Mucosa of gallbladder (tissue), 1 donor: ENCODE results near the gene FARS2. TPM values are rescaled to one million over a fixed set of nuclear protein-coding genes. Genes with fewer than 3 reads are reported as not detected.

Source experiments
- DNase-seq: peaks from one replicate; pipeline ENCODE4 v3.0.0-alpha.2; 2020; ENCODE audit warnings: low spot score
- total RNA-seq: library from RNA; stranded (reverse); gene quantifications from one replicate; pipeline ENCODE4 v1.2.1, GENCODE V29; 2021
- donor health status: DM: no; HTN: no; CAD: no.

FARS2 gene
- total RNA-seq, 1 donor from 2014 or later: 15.7 TPM

DNA sequence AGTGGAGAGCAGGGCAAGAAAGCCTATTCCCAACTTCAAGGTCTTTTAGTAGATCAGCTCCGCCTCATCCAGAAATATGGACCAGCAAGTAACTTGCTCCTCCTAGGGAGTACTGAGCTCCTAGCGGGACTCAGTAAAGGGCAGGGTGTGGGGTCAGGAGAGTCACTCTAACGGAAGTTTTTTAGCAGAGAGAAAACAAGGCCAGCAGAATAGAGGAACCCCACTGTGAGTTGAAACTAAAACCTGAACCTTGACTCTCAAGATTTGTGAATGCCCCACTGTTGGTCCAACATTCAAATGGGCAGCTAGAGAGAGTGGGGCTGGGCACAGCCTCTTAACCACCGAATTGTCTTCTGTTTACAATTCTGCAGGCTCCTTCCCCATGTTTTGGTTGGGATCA, 244.8 kb downstream of the FARS2 start:
- DNase-seq: no peak

DNA sequence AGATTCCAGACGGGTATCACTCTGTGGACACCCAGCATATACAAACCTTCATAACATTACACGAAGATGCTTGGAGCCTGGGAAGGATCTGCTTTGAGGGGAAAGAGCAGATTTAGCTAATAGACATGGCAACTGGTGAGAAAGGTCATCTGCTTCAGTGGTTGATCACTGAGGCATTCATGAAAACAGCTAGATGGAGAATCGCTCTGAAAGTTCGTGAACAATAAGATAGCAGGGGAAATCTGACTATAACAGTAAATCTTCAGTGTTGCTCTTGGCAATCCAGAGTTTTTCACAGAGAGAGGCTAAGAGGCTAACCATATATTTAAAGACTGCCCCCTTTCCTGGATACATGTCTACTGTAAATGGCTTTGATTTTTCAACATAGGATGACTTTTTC, 245.3 kb downstream of the FARS2 start:
- DNase-seq: no peak

DNA sequence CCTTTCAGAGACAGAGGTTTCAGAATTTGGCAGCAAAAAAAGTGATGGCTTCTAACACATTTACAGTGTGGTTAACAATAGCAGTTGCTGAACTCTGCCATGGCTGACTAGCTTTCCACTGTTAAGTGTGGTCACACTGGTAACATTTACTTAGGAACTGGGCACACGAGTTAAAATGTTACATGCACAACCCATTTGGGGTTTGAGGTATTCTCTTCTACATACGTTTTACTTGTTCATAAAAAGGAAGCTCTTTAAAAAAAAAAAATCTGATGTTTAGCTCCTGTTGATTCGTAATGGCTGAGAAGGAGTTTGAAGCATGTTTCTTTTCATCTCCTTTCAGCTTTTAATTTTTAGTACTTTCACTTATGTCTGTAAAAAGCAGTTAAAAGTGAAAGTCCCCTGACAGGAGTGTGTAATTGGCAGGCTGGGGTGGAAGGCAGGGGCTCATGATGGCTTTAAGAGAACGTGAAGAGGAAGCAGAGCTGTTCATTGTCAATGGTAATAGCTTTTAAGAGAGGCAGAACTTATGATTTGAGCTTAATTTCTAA, 245.9 kb downstream of the FARS2 start:
- DNase-seq: no peak

DNA sequence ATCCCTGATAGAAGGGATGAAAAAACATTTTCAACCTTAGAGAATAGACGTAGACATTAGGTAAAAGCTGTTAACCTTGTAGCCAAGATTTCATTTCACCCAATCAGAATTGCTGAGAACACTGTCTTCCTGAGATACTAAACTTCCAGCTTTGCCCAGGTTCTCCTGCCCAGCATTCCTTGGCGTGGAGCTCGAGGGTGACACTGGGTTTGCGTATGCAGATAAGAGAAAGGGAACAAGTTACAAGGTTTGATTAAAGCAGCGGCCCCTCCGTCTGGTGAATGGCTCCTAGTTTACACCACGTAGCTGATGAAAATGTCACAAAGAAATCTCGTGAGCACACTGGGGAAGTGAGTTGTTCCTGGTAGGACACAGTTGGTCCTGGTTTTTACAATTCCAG, 247.8 kb downstream of the FARS2 start:
- DNase-seq: no peak

DNA sequence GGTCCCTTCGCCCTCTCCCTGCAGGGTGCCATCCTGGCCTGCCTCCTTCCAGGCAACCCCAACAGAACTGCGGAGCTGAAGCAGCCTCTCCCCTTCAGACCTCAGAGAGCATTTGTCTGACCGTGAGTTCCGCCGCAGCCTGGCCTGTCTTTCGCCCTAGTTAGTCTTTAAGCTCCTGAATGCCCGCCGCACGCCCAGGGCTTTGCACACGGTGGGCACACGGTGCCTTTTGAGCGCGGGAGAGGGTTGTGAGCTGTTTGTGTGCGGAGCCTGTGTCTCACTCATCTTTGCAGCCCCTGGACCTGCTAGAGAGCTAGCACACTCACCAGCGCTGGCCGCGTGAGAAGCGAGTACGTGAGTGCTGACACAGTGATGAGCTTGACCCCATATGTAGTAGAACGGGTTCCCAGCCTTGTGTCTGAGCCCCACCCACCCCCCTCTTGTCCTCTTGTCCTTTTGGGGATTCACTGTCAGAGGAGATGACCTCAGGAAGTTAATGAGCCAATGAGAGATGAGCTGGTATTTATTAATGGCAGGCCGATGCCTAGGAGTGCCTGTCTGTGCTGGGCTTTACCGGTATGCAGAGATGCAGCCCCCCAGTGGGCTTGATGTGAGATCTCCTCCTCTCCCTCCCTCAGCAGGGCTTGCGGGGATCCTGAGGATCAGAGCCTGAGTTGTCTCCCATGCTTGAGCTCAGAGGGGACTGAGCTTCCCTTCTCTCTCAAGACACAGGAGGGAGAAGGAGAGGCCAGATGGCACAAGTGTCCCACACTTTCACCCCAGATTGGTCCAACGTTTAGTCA, 249.2 kb downstream of the FARS2 start:
- DNase-seq: no peak

DNA sequence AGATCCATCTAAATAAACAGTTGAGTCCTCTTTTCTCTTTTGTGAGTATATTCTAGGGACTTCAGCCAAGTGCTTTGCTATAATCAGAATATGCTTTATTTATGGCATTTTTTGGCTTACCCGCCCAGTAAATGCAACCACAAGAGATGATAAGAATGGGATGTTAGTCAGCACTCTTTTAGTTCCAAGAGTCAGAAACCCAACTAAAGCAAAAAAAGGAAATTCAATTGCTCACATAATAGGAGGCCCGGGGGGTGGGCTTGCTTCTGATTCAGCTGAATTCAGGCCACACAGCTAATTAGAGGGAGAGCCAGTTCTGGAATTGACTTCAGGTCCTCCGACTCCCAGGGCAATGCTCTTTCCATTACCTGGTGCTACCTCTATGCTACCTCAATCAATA, 250.6 kb downstream of the FARS2 start:
- no peak for DNase-seq

DNA sequence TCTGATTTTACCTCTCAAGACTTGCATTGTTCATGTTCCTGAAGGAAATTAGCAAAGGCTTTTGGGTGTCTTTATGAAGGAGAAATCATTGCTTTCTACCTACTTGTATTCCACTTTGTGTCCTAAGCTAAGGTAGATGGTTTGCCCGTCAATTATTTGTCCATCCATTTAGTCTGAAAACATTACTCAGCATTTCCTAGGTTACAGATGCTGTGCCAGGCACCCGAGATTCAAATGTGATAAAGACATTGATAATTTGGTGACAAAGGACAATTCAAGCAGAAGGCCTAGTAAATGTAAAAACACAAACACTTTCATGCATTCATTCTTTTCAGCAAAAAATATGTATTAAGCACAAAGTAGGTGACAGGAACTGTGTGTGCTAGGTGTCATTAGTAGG, 251.1 kb downstream of the FARS2 start:
- DNase-seq: no peak

DNA sequence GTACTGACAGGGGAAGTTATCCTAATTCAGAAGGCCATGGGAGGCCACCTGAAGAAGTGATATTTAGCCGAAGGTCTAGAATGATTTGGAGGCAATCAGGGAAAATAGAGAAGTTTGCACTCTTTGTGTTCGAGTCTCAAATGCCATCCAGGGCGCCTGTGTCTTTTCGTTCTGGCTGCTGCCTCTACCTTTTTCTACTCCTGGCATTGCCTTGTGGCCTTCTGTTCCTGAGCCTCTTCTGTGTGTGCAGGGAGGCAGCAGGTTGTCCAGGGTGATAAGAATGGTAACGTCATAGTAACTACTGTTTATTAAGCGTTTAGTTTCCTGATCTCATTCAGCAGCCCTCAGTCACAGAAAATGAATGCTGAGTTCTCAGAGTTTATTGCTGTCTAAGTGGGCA, 252.1 kb downstream of the FARS2 start:
- no peak for DNase-seq

DNA sequence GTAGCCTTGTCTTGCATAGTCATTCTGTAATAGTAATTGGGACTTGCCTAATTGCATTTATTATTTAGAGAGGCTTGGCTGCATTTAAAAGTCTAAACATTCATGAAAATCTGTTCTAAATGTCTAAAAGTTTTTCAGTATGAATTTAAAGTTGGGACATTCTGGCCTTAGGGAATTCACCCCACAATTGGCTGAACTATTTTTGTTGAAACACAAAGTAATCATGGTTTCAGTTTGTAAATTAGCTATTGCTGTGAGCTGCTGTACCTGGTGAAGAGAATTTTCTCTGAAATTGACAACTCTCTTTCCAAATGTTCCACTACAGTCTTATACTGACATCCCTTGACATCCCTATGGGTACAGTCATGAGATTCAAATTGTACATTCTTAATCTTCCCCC, 253.0 kb downstream of the FARS2 start:
- DNase-seq: no peak

DNA sequence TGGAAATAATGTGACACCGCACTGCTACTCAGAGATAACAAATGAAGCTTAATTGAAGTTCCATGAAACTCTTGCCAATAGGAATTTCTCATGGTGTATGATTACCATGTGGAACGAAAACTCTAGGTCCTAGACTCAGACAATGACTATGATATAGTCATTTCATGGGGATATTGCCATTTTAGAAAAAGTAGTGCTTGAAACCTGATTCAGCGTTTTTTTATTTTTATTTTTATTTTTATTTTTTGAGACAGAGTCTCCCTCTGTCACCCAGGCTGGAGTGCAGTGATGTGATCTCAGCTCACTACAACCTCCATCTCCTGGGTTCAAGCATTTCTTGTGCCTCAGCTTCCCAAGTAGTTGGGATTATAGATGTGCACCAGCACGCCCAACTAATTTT, 253.9 kb downstream of the FARS2 start:
- DNase-seq: no peak

DNA sequence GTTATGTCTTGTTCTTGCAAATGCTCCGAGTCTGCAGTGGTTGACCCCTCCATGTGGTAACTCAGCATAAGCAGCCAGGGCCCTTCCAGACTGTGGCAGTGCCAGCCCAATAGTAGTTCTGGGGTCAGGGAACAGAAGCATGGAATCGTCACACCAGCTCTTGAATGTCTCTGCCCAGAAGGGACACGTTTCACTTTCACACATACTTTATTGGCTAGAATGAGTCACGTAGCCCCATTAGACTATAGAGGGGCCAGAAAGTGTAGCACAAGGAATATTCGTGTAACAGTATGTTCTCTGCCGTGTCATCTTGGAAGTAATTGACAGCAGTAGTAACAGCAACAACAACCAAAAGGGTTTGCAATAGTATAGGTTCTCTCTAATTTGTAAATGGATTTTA, 254.7 kb downstream of the FARS2 start:
- DNase-seq: no peak

DNA sequence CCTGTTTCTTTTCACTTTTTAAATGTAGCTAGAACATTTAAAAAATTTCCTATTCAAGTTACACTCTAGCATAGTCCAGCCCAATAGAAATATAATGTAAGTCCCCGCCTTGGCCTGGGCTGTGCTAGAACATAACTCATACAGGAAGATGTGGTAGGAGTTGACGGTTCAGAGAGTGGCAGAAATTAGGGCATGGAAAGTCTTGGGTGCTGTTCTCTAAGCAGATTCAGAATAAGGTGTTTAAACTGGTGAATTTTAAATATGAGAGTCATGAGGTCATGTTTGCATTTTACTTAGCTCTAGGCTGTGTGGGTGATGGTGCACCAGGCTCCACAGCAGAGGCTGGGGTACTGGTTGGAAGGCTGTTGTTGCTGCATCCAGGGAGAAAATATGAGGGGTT, 256.5 kb downstream of the FARS2 start:
- DNase-seq: no peak

DNA sequence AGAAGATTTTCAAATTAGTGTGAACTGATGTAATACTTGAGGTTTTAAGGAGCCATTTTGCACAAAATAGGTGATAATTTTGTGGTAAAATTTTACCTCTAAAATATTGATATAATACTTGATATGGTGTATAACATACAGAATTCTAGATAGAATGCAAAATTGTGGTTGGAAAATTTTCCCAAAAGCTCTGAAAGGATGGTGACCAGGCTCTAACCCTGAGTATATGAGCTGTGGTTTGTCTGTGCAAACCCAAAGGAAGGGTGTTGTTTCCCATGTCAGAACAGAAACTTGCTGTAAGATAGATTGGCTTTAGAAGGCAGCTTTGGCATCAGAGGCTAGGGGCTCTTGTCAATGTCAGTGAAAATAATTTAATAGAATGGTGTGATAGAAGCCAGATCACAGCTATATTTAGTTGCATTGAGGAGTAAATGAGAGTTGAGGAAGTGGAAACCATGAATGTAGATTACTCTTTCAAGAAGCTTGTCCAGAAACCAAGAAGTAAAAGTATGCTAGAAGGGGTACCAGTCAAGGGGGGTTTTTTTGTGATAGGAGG, 257.7 kb downstream of the FARS2 start:
- DNase-seq: no peak

DNA sequence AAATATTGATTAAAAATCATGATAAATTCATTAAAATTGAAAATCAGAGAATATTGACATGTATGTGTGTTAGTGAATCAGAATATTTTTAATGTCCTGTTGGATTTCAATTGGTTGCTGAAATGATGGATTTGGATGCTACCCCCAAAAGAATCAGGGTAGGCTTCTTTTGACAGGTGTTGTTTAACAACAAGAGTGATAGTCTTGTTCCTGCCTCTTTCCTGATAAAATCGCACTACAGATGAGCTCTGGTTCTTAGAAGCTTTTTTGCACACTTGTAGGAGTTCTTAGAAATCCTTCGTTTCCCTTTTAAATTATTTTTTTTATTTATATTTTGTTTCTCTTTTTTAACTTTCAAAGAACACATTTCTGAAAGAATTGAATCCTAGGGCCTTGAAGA, 259.5 kb downstream of the FARS2 start:
- no peak for DNase-seq

DNA sequence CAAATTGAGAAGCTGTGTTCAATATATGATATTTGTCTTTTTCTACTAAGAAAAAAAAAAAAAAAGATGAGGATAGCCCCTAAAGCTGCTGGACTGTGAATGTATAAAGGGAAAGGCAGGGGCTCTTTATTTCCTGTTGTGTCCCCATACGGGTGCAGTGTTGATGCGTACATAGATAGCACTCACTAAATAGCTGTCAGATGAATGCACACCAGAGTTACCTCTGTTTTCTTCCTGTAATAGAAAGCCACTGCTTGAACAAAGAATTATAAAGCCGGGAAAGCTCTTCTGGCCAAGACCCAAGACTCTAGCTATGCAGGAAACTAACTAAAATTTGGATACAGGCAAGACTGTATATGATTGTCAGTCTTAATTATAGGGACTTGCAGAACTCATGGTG, 260.0 kb downstream of the FARS2 start:
- no peak for DNase-seq

DNA sequence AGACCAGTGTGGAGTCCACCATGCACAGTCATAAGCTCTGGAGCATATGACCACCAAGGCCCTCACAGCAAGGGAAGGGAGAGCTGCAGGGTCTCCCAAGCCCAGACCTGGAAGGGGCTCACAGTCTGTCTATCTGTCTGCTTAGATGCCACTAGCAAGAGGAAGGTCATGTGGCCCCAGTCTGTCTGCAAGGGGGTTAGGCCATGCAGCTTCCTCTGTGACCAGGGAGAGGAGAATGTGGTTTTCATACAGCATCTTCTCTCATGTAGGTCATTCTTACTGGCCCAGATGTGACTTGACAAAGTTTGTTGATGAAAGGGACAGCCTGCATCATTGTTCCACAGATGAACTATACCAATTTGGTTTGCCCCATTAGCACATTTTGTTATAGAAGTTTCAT, 260.8 kb downstream of the FARS2 start:
- DNase-seq: no peak

DNA sequence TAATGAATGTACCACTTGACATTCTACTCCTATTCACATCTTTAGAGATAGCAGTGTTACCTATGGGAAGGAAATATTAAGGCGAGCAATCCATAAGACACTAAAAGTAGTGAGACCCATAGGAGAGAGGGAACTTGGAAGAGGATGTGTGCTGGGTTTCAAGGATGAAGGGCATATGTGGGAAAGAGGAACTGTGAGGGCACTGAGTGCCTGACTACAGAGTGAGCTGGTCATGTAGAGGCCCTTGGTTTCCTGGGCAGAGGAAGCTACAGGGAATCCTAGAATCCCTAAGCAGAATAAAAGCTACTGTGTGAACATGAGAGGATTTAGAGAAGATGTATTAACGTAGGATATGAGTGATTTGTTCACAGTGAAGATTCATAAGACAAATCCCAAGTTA, 262.8 kb downstream of the FARS2 start:
- no peak for DNase-seq

DNA sequence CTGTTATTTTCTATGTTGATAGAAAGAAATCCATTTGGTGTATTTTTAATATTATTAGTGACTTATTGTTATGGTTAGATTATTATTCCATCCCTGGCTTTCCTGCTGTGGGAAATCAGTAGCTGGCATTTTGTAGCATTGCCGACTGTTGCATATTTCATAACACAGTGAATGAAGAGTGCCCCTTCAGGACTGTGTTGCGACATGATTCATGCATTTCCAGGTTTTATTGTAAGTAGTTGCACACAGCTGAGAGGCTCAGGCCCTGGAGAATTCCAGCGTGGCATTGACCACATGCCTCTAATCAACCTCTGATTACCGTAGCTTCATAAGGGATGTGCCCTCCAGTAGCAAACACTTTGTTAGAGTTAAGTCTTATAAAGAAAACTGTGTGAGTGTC, 263.9 kb downstream of the FARS2 start:
- DNase-seq: no peak

DNA sequence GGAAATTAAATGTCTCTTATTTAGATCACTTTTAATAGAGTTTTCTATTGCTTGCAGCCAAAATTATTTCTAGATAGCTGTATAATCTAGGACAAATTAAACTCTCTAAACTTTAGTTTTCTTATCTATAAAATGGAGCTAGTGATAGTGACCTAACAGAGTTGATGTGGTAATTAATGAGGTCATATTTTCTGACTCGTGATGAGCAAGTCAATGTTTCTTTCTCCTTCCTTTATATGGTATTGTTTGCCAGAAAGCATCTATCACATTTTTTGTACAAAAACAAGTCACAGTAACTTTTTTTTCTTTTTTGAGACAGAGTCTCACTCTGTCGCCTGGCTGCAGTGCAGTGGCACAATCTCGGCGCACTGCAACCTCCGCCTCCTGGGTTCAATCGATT, 267.7 kb downstream of the FARS2 start:
- DNase-seq: no peak

DNA sequence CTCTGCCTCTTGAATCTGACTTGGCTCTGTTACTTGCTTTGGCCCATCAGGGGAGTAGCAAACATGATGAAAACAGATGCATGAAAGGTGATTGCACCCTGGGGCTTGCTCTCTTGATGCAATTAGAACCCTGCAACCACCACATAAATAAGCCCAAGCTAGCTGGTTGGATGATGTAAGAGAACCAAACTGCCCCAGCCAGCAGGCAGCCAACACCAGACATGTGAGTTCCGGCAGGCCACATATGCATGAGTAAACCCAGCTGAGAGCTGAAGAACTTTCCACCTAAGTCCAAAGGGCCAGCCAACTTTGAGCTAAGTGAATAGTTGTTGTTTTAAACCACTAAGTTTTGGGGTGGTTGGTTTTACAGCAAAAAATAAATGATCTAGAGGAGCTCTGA, 268.4 kb downstream of the FARS2 start:
- no peak for DNase-seq

DNA sequence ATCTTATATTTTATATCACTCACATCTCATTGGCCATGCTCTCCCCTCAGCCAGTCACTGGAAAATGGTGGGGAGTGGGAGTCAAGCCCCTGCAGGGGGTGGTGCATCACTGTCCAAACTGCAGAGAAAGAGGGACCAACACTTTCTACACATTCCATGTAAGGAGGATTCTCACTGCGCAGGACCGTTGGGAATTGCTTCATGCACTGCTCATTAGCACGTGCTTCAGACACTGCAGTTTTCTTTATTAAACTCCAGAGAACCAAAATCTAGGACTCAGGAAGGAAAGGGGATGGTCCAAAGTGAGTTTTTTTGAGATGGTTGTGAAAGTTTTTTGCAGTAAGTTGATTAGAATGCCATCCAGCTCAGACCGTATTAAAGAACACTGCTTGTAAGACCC, 269.8 kb downstream of the FARS2 start:
- DNase-seq: no peak

DNA sequence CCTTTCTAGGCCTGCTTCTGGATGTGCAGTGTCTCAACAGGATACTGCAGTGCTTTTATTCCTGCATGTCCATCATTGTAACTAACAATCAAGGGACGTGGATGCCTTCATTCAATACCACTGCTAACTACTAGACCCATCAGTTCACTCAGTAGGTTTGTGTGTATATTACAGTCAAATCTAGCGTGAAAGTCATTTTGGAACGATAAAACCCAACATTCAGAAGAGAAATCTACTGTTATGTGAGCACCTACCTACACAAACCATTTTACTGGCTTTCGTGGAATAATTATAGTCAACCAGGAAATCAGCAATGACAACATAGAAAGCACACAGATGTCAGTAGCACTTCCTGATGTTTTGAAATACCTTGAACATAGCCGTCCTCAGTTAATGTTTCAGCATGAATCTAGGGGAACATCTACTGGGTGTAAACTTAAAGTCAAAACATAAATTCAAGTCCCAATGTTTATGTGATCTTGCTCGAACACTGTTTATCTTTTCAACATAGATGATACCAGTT, 270.6 kb downstream of the FARS2 start:
- DNase-seq: no peak

DNA sequence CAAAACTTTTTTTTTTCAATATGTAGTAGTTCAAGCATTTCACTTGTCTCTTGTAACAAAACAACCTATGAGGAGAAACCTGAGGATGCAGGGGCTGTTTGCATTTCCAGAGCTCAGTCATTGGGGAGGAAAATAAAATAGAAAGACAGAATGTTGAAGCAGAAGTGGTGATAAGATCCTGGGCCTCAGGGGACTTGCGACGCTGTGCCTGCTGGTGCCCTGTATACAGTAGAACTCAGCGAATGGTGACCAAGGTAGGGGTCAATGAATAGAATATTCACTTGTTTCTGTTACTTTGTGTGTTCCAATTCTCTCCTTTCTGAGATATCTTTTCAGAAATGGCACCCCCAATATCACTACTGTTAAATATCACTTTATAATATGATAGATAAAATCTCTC, 271.6 kb downstream of the FARS2 start:
- no peak for DNase-seq
